Measurements from ENCODE around the gene SOS1. TPM values are rescaled to one million over a fixed set of nuclear protein-coding genes. Genes with fewer than 3 reads are reported as not detected.

SOS1 gene
- 23.5 and 30.0 TPM in 2 replicates for total RNA-seq

DNA sequence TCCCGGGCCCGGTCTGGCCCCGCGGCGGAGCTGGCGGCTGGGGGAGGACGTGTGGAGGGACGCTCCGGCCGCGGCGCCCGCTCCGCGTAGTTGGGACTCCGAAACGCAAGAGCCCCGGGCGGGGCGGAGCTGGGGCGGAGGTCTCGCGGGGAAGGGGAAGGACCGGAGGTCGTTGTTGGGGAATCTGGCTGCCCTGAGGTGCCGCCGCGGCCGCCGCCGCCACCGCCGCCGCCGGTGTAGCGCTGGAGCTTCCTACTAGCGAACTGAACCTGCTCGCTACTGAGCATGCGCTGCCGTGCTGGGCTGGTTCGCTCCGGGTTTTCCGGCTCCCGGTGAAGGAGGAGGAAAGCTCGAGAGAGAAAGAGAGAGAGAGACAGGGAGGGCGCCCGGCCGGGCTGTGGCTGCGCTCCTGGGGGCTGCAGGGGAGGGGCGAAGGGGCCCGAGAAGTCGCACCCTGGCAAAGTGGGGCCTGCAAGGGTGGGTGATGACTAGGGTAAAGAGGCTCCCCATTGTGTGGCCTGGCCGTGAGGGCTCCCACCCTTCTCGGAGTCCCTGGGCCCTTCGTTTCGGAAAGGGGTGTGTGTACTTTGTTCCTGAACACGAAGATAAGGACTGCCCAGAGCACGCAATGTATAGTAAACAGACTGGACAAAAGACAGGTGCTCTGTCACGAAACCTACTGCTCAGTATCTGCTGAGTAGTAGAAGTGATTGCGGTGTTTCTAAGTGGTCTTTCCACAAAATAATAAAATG, at the start of gene SOS1:
Gene SOS1, minus strand, starts transcription at position 281 of the 752 bp plus-strand sequence. CDS start 629 bp downstream, outside the sequence.

Other genes with a start within 250 kb of the SOS1 start
- gene DHX57, start 245.1 kb downstream of the SOS1 start, total RNA-seq, result 20.3 and 40.3 TPM in 2 replicates
- gene MORN2, start 245.1 kb downstream of the SOS1 start, total RNA-seq, result 10.8 and 27.3 TPM in 2 replicates
- gene ARHGEF33, start 231.2 kb downstream of the SOS1 start, total RNA-seq, result 0.29 and 0.33 TPM in 2 replicates
- gene CDKL4, start 122.9 kb upstream of the SOS1 start, total RNA-seq, result 1.2 and 1.3 TPM in 2 replicates